Activated CD4-positive, CD25-positive, alpha-beta regulatory T cell treated with anti-CD3 and anti-CD28 coated beads, Interleukin-2, amount 50 U/mL, for 16 hours (primary cell): ENCODE results near the gene SLC7A1.
A peak's percentile ranks its signal among the peaks of the same experiment; 100 is the strongest.

Source experiments
- DNase-seq: peaks from one replicate; pipeline ENCODE4 v3.0.0-alpha.2; 2020; ENCODE audit warnings: low read depth, low spot score

Gene SLC7A1

DNA sequence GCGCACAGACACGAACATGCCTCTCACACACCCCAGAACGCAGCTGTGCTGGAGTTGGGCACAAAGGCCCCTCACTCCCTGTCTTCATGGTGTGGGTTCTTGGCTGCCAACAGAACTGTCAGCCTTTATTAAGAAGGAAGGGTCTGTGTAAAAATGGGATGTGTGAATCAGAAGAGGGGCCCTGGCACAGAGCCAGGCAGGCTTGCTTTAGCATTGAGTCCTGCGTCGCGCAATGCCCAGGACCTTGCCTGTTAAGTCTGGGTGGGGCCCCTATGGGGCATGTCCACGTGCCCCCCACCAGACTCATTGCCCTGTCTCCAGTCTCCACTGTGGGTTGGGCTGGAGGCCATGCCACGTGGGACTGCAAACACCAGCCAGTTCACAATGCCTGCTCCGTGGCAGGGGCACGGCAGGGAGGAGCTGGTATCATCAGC, 84.8 kb downstream of the SLC7A1 start:
- DNase-seq, result no peak

GRCh38 chr13:29509999-29510589, 85.4 kb downstream of the SLC7A1 start:
- no peak for DNase-seq

DNA sequence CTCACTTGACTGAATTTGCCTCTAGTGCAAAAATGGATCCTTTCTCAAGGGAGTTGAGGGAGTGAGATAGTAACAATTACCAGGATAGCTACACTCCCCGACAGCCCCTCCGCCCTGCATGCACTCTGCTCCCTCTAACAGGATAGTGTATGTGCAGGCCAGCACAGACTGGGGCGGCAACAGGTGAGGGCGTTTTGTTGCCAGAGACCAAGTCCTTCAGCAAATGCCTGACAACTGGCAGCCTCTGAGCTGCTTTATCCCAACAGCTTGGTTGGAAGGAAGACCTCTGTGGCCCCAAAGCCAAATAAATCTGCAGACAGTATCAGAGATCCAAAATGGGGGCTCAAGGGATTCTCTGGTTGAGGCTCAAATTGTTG, 86.6 kb downstream of the SLC7A1 start:
- DNase-seq, result no peak

DNA sequence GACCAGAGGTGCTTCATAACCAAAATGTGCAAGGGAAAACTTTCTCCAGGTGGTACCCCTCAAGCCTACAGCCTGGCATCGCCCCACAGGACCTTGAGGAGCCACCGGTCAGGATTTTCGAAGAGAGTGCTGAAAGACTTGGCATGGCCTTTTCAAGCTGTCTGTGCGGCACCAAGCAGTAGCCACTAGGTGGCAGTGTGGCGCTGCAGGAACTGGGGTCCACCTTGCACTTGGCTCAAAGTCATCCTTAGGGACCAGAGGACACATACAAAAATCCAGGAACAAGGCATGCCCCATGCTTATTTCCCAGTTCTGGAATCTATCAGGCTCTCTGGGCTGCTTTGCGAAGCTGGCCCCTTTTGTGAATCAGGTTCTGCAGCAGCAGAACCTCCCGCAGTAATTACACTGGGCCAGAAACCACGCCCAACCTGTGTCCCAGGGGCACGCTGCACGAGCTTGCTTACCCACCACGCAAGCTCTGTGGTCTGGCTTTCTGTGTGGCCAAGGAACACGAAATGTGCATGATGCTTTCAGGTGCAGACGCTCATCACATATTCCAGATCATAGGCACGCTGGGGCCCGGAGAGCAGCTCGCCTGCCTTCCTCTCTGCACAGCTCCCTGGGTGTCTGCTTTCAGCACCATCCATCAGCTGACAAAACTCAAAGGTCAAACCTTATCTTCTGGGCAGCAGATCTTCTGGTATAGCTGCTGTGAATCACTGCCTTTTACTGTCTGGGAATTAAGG, 87.2 kb downstream of the SLC7A1 start:
- peak; percentile 54 for DNase-seq

GRCh38 chr13:29507356-29507755, 88.1 kb downstream of the SLC7A1 start:
- DNase-seq, result no peak

GRCh38 chr13:29505950-29506349, 89.5 kb downstream of the SLC7A1 start:
- DNase-seq, result no peak

DNA sequence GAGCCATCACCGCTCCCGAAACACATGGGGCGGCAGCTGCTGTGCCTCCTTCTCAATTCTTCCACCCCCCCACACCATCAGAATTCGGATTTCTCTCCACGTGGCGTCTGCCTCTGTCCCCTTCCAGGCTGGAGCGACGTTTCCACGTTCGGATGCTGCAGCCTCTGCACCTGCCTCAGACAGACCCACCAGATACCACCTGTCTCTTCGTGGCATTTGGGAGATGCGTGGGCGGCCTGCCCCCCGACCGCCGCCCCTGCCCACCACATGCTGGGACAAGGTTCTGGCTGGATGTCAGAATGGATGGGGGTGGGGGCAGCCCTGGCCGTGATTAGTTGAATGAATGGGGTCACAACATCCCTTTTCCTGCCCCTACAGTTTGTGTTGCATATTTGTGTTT, 90.0 kb downstream of the SLC7A1 start:
- DNase-seq, result no peak

- DNase-seq, result no peak
Observed at GRCh38 chr13:29504691-29505090, 90.8 kb downstream of the SLC7A1 start.

DNA sequence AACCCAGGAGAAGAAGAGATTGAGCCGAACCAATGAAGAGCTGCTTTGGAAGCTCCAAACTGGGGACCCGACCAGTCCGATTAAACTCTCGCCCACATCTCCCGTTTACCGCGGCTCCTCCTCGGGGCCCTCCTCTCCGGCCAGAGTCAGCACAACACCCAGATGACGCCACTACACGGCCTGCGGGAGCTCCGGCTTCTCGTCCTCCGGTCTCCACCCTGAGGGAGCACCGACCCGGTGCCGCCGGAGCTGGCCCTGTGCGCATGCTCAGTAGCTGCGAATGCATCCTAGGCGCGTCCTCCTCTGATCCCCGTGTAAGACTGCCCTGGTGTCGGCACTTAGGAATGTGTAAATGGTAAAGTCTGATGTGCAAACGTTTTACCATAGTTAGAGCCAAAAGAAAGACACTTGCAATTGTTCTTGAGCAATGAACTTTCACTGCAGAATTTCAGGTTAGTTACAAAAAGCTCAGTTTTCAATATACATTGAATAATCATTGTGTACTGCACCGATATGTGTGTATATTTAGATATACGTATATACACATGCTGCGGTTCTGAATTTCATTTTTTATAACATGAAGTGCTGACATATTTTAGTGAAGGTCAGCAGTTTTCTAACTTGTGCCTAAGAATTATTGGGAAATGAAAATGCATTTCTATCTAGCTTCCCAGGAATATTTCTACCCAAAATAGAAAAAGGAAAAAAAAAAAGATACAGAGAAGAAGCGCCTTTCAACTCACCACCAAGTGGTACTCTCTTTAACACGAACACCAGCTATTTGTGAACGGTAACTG, 92.2 kb downstream of the SLC7A1 start:
- DNase-seq, result no peak

GRCh38 chr13:29502391-29503008, 93.0 kb downstream of the SLC7A1 start:
- no peak for DNase-seq

DNA sequence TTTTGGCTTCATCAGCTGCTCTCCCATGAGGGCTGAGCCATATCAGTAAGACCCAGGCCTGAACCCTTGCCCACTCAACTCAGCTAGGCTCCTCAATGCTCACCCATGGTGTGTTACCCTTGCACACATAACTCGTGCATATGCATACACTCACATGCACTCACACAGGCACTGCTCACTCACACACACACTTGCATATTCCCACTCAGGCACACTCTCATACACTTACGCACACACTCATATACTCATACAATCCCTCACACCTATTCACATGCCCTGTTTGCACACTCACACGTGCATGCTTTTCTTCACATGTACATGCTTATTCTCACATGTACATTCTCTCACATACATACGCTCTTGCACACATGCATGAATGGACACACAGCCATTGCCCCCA, 93.8 kb downstream of the SLC7A1 start:
- DNase-seq, result no peak

DNA sequence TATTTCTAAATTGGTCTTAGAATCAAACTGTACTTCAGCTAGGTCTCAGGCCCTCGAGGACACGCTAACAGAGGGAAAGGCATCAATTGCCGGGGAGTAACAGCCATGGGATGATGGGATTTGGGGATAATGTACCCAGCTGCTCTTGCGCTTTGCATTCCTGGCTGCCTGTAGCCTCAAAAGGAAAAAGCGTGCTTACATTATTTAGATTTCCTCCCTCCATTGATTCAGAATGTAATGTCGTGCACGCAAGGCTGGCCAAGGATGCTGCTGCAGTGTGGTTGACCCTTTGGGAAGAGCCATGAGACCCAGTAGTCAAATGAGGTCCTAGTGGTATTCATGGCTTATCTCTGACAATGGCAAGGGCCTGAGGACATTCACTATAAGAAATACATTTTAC, 95.1 kb downstream of the SLC7A1 start:
- no peak for DNase-seq

DNA sequence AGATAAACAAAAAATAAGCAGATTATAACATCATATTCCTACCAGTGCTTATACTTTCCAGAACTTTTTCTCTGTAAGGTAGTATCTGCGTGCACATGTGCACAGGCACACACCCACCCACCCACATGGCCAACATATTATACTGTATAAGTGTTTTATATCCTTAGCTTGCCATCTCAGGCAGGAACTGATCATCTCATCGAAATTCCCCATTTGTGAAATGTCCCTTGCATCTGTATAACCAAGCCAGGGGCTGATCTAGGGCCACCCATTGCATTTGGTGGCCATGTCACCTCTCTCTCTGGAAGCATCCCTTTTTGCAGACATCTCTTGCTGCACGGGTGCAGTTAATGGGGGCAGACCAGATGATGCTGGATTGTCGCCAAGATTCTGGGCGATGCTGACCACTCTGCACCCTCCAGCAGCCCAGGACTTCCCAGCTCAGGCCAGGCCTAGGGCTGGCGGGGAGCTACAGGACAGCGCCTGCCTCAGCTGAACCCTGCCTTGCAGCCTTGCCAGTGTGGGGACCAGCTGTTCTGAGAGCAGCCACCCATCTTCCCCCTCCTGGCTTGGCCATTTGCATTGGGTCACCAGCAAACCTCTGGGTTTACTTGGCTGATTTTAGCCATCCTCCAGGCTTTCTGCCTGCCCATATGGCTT, 95.9 kb downstream of the SLC7A1 start:
- DNase-seq, result no peak

DNA sequence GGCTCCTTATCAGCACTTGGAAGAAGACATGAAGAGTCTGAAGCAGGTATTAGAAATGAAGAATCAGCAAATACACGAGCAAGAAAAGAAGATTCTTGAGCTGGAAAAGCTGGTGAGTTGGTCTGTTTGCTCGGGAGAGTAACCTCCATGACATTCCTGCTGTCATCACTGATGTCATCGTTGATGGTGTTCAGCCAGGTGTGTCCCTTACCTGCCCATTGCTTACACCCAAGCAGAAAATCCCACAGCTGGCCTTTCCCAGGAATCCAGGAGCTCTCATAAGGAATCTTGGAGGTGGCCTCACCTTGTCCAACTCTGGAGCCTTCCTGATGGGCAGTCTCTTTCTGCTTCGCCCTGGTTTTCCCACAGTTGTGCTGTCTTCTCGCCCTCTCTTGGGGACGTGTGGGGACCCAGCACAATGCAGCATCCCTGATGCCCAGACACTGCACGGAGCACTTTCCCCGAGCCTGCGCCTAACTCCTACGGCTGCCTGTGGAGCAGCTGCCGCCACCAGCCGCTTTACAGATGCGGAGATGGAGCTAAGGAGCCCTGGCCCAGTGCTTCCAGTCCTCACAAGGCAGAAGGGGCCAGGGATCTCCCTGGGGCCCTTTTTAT, 97.0 kb downstream of the SLC7A1 start:
- DNase-seq, result no peak

DNA sequence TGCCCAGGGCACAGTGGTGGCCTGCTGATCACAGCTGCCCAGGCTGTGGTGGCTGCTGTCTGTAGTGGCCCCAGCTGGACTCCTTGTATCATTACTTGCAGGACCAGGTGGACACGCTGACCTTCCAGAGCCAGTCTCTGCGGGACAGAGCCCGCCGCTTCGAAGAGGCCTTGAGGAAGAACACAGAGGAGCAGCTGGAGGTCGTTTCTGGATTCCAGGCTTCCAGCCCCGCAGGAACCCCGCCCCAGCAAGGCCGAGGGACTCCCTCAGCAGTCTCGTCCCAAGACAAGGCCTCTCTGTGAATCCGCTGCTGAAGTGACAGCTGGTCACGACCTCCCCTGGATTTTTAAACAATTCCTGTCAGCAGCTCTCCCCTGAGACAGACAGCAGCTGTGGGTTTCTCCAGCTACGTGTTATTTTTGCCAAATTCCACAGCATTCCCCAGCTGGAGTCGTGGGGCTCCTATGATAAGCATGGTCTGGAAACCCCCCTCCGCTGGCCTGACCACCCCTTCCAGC, 98.3 kb downstream of the SLC7A1 start:
- no peak for DNase-seq

DNA sequence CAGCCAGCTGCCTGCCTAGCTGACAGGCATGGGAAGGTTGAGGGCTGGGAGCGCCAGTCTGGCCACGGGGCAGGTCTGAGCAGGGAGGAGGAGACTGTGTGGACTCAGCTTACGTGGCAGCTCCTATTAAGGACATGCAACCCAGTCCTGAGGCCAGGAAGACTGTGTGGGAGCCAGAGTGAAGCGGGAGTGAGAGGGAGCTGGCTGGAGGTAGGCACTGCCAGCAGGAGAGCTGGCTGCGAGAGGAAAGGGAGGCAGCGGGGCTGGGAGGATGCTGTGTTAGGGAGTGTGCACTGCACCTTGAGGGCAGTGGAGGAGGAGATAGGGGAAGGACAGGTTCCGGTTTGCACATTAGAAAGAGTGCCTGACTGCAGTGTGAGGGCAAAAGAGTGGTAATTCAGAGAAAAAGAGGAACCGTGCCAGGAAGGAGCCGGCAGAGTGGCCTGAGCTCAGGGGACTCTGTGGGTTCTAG, 99.2 kb downstream of the SLC7A1 start:
- no peak for DNase-seq

- DNase-seq, result no peak
Observed at GRCh38 chr13:29494520-29494919, 101.0 kb downstream of the SLC7A1 start.

DNA sequence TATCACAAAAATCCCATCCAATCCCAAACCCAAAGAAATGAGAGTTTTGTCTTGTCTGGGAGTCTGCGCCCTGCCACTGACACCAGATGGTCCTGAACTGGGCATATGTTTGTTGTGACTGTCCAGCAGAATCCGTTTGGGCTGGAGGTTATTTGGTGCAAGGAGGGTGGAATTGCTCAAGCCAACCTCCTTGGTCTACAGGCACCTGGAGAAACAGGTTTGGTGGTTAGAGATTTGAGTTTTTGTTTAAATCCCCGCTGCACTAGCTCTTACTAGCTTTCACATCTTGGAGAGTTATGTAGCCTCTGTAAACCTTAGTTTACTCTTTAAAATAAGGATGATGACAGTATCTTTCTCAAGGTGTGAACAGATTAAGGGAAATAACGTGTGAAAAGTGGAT, 101.7 kb downstream of the SLC7A1 start:
- DNase-seq, result no peak

DNA sequence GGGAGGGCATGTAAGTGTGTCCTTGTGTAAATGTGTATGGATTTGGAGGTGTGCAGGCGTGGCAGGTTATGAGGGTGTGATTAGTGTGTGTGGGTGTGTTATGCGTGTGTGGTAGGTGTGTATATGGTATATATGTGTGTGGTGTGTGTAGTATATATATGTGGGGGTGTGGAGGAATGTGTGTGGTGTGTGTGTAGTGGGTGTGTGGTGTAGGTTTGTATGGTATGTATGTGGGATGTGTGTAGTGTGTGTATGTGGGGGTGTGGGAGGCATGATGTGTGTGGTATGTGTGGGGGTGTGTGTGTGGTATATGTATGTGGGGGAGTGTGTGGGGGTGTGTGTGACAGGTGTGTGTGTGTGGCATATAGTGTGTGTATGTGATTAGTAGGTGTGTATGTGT, 104.2 kb downstream of the SLC7A1 start:
- no peak for DNase-seq

- no peak for DNase-seq
Observed at GRCh38 chr13:29490561-29490885, 105.0 kb downstream of the SLC7A1 start.
